Measurements from ENCODE around the gene CCBE1. TPM values are rescaled to one million over a fixed set of nuclear protein-coding genes. Genes with fewer than 3 reads are reported as not detected.

CCBE1 gene
- polyA plus RNA-seq, 2 of the 4 experiments (the other 2 are of a cell fraction) = 3.0 to 9.9 TPM

- Histone ChIP-seq H3K4me3 (no peak overlapping the region), H3K4me2 (no peak overlapping the region), H3K4me1 (no peaks in the 10 kb centered on the region), H3K9me3 (no peaks in the 10 kb centered on the region), H3K27ac (no peak overlapping the region)
- TF ChIP-seq EP300 (IDR thresholded peaks at IDR 0.05) (no peak), HOXB13 (CRISPR knock-in tag; IDR thresholded peaks at IDR 0.05; ENCODE audit: low read depth) (no peak), KDM5A (IDR thresholded peaks at IDR 0.05) (no peak), CBX8 (IDR thresholded peaks at IDR 0.05) (no peak), SMC3 (IDR thresholded peaks at IDR 0.05) (no peak), CBX2 (IDR thresholded peaks at IDR 0.05; ENCODE audit: borderline replicate concordance, low read depth) (no peak), JUNB (IDR thresholded peaks at IDR 0.05) (no peak)
- WGBS (ENCODE audit: missing lambda C conversion rate) = 70% methylated on average over 11 of the region's 11 CpGs
- ChIA-PET POLR2A (no interaction called here), CTCF (interaction anchor here (1.3 to 1.6 kb wide), 3 partner anchors 11 to 15 kb away, joined by 4 to 6 read pairs (median 5); no protein-coding TSS in a partner anchor)
- DNase-seq (ENCODE audit: low read depth in 1 of 2, low spot score in 1 of 2) = no peak
- FAIRE-seq = no peak
- ATAC-seq = no peak
Measured at GRCh38 chr18:59387687-59388565, 309.3 kb downstream of the CCBE1 start.

DNA sequence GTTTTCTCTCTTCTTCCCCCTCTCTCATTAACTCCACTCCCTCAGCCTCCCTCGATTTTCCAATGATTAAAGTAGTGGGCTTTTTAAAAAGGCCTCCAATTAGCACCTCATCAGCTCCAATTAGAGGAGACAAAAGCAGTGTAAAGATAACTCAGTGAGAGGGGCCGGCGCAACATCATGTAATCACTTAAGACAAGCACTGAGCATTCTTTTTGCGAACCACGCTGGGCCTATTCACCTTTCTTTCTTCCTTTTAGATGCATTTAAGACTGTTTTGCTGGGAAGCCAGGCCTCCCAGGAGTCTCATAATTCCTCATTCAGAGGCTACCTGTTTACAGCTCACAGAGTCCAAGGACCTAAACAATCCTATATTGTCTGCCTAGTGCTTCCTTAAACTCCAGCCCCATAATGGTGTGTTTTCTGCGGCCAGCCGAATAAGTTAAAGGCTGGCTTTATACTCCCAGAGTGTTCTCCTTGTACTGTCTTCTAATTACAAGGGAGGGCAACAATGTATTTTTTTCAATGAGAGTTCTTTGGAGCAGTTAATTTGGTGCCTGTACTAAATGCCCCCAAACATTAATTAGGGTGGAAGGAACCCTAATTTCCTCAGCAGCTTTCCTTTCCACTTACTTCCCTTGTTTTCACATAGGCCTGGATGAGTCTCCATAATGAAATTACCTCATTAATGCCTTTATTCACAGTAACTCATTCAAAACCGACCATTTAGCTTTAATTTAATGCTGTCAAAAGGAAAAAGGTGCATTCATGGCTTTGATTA, 310.1 kb downstream of the CCBE1 start:
- ChIA-PET CTCF (interaction anchor here (0.9 to 1.6 kb wide), 2 partner anchors 13 to 16 kb away, joined by 3 to 5 read pairs; no protein-coding TSS in a partner anchor), POLR2A (no interaction called here)
- FAIRE-seq (no peak), ATAC-seq (no peak), DNase-seq (ENCODE audit: low read depth in 1 of 2, low spot score in 1 of 2) (no peak)
- Histone ChIP-seq H3K4me3 (no peak overlapping the region), H3K27ac (no peak overlapping the region), H3K4me2 (no peak overlapping the region), H3K9me3 (no peaks in the 10 kb centered on the region), H3K4me1 (no peaks in the 10 kb centered on the region)
- 78% methylated on average over 8 of the region's 8 CpGs for WGBS (ENCODE audit: missing lambda C conversion rate)
- TF ChIP-seq CBX8 (IDR thresholded peaks at IDR 0.05) = no peak
- no peak for TF ChIP-seq MAFK (IDR thresholded peaks at IDR 0.05; ENCODE audit: partially characterized antibody)
- no peak for TF ChIP-seq KDM1A (IDR thresholded peaks at IDR 0.05; ENCODE audit: low read depth)
- TF ChIP-seq HMGXB4 (CRISPR knock-in tag; IDR thresholded peaks at IDR 0.05; ENCODE audit: borderline replicate concordance) = no peak
- TF ChIP-seq MYC (IDR thresholded peaks at IDR 0.05; ENCODE audit: borderline replicate concordance, low read length) = no peak

GRCh38 chr18:59385191-59385590, 312.0 kb downstream of the CCBE1 start:
- ChIA-PET POLR2A (no interaction called here), CTCF (interaction anchor here (0.8 to 1.1 kb wide), 2 partner anchors 17 to 301 kb away, joined by 3 to 4 read pairs; no protein-coding TSS in a partner anchor)
- ATAC-seq = no peak
- no peak for DNase-seq (ENCODE audit: low read depth in 1 of 2, low spot score in 1 of 2)
- FAIRE-seq = no peak
- no peak overlapping the region for H3K27ac ChIP-seq
- no peak overlapping the region for H3K4me3 ChIP-seq
- H3K4me2 ChIP-seq = no peak overlapping the region
- H3K4me1 ChIP-seq = no peaks in the 10 kb centered on the region
- TF ChIP-seq PBX3 (IDR thresholded peaks at IDR 0.05) (no peak), EHF (CRISPR knock-in tag; IDR thresholded peaks at IDR 0.05) (no peak), HEYL (CRISPR knock-in tag; IDR thresholded peaks at IDR 0.05) (no peak), CHD2 (IDR thresholded peaks at IDR 0.05; ENCODE audit: low read length, partially characterized antibody) (no peak), ATOH8 (CRISPR knock-in tag; IDR thresholded peaks at IDR 0.05; ENCODE audit: low read depth) (no peak), MAZ (IDR thresholded peaks at IDR 0.05; ENCODE audit: borderline replicate concordance, low read depth, low read length) (no peak), ESRRA (IDR thresholded peaks at IDR 0.05; ENCODE audit: borderline replicate concordance, low read length) (no peak), TFCP2L1 (CRISPR knock-in tag; IDR thresholded peaks at IDR 0.05) (no peak), NR3C1 (IDR thresholded peaks at IDR 0.05) (no peak), CBX2 (IDR thresholded peaks at IDR 0.05; ENCODE audit: borderline replicate concordance, low read depth) (no peak), ELK1 (IDR thresholded peaks at IDR 0.05; ENCODE audit: low read depth, low read length) (no peak), POLR2A (IDR thresholded peaks at IDR 0.05; ENCODE audit: low read length) (no peak), CEBPB (IDR thresholded peaks at IDR 0.05) (no peak), CTCF (IDR thresholded peaks at IDR 0.05) (no peak)
- no peaks in the 10 kb centered on the region for H3K9me3 ChIP-seq
- WGBS (ENCODE audit: missing lambda C conversion rate) = 43% methylated on average over 4 of the region's 4 CpGs
